ENCODE measurements around the gene CACNA2D1.

CACNA2D1 gene

DNA sequence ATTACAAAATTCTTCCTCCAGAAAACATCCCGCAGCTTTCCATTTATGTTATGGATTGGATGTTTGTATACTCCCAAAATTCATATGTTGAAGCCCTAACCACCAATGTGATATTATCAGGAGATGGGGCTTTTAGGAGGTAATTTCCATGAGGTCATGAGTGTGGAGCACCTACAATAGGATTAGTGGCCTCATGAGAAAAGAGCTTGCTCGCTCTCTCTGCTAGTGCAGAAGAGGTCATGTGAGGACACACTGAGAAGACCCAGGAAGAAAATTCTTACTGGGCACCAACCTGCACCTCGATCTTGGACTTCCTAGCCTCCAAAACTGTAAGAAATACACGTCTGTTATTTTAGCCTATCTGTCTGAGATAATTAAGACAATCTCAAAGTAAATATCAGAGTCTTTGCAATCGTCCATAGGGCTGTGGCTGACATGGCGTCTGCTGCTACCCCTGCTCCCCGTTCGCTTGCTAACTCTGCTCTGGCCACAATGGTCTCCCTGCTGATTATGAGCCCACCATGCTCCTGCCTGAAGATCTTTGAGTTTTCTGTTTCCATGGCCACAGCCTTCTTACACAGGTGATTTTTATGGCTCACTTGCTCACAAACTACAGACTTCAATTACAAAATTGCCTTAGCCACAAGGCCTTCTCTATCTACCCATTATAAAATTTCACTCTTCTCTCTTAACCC, 333.3 kb downstream of the CACNA2D1 start:
- no peak for DNase-seq (ENCODE audit: low spot score)

DNA sequence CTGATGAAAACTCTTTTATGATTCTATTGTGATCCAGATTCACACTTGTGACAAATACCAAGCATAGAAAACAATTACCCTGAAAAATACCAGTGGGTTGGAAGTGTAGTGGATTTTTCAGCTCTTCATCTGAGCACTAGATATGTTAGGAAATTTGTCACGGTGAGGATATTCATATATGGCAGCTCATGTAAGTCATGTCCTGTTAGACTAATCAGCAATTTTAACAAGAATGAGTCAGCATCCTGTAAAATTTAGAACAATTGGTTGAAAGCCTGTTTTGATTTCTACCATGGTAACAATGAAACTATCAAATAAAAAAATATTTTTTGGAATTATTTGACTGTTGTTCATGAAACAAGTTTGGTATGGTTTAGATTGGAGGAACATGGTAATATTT, 334.3 kb downstream of the CACNA2D1 start:
- peak; percentile 8 for DNase-seq (ENCODE audit: low spot score)

DNA sequence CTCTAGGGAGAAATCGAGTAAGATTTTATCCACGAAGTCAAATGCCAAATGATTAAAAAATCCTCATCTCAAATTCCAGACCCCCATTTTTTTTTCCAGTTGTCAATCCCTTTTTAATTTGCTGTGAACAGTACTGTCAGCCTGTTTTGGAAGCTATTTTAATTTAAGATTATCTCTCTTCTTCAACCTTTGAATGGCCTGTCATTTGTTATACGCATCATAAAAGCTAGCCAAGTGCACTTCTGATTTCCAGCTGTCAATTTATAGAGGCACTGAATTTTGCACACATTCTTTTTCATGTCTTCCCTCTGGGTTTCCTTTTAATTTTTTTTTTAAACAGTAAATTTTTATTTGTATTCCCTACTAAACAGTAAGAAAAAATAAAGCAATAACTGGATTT, 337.4 kb downstream of the CACNA2D1 start:
- DNase-seq (ENCODE audit: low spot score): no peak

DNA sequence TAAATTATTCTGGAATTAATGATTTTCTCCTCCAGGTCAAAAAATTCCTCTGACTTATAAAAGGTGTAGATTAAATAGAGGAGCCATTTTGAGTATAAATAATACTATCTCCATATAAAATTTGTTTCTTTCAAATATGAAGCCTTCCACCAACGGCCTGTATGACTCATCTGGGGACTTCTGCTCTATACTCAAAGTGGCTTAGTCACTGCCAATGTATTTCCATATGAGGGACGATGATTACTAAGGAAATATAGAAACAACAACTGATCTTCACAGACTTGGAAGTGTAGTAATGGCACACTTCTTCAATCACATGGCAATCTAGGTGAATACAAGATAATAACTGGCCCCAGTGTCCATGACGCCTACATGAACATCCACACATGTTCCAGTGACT, 338.1 kb downstream of the CACNA2D1 start:
- peak; percentile 37 for DNase-seq (ENCODE audit: low spot score)

DNA sequence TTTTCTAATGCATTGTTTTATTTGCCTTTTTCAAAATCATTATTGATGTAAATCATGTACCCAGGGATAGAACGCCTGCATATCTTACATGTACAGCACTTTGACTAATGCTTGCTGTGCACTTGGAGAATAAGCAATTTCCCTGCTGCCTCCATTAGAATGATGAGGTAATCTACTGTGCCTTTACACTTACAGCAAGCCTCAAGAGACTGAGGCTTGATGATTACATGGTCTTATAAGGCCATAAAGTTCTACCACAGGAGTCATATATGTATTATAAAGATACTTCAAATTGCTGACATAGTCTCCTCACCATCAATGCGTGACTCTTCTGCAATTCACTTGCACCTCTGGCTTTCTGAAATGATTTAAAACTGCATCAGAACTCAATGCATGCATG, 345.2 kb downstream of the CACNA2D1 start:
- DNase-seq (ENCODE audit: low spot score): no peak

DNA sequence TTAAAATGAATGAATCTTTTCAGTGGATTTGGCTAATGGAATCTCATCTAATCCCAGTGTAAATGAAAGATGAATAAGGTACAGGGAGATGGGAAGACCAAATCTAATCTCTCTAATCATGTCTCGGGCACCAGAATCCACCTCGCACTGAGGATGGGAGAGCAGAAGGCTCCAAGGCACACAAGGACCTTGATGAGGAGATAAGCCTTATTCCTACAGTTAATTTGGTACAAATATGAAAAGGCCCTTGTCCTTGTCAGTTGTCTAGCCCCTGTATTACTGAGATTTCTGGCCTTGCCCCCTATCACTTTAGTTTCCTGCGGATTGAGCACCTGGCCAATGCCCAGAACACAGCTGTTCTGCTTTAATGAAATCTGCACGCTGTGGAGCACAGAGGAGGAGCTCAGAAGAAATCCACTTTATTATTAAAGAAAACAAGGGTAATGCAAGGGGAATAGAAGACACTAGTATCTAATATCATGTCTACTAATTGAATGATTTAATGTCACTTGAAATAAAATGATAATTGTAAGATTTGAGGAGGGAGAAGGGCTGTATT, 352.4 kb downstream of the CACNA2D1 start:
- no peak for DNase-seq (ENCODE audit: low spot score)

DNA sequence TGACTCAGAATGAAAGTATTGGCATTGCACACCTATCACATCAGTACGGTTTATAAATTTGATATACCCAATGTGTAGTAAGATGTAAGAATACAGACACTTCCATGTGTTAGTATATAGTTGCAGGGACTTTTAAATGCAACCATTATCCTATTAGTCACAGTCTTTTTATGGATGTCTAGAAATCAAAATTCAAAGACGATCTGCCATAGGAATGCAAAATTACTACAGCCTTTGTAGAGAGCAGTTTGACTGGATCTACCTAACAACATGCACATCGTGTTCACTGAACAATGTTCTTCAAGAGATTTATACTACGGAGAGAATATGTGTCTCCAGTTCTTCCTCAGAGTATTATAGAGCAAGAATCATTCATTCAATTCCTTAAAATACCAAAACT, 356.5 kb downstream of the CACNA2D1 start:
- no peak for DNase-seq (ENCODE audit: low spot score)

DNA sequence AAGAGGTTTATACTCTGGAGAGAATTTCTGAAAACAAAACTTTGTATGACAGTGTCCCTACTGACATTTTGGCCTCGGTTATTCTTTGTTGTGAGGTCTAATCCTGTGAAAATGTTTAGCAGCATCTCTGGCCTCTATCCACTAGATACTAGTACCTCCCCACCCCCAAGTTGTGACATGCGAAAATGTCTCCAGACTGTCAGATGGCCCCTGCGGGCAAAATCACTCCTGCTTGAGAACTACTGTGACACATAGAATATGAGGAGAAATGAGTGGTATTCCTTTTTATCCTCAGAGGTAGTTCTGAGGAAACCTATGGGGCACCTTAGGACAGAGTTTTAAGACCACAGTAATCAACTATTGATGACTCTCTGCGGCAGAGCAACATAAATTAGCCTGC, 358.5 kb downstream of the CACNA2D1 start:
- DNase-seq (ENCODE audit: low spot score): no peak

DNA sequence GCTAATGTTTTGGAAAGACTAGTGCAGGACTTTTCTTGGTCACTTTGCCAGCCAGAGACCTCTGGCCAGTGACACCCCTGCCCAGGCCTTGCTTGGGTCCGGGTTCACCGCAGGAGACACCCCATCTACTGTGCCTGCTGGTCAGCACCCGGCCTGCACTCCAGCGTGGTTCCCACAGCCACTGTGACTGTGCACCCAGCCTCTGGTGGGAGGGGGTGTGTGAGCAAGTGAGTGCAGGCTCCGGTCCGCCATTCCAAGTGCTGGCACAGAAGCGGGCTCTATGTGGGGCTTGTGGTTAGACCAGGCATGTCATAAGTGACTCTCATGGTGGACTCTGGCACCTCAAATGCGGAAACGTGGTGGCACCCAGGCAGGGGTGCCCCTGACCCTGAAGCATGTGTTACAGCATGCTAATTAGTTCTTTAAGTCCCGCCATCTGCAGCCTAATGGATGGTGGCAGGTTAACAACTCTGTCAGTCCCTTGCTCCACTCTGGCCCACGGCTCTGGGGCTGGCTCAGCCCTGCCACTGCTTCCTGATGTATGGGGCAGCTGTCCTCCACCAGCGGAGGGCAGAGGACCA, 361.8 kb downstream of the CACNA2D1 start:
- no peak for DNase-seq (ENCODE audit: low spot score)

DNA sequence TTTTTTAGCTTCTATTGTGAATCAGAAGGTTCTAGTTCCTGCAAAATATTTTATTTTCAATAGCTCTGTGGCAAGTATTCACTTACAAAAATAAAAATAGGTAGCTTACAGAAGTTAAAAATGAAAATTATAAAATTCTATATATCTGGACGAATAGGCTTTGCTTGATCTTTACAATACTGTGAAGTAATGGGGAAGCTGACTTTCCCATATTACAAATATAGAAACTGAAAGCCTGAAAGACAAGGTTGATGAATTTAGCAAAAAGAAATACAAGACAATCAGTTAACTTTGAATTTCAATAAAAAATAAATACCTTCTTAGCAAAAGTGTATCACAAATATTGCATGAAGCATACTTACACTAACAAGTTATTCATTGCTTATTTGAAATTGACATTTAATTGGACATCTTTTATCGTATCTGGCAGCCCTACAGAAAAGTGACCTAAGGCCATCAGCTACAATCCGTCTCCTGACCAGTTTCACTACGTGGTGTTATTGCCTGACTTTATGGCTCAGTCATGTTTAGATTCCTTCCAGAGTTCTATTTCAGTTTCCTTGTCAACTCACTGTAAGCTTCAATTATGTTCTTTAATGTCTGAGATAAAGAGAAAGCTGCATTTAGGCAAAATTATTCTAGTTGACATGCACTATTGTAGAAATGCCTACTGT, 363.2 kb downstream of the CACNA2D1 start:
- DNase-seq (ENCODE audit: low spot score): no peak

DNA sequence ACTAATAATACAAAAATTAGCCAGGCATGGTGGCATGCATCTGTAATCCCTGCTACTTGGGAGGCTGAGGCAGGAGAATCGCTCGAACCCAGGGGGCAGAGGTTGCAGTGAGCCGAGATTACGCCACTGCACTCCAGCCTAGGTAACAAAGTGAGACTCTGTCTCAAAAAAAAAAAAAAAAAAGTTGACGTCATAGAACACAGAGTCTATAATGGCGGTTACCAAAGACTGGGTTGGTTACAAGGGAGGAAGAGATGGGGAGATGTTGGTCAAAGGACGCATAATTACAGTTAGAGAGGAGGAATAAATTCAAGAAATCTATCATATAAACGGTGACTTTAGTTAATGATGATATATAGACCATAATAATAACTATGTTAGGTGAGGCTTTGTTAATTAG, 364.1 kb downstream of the CACNA2D1 start:
- no peak for DNase-seq (ENCODE audit: low spot score)

DNA sequence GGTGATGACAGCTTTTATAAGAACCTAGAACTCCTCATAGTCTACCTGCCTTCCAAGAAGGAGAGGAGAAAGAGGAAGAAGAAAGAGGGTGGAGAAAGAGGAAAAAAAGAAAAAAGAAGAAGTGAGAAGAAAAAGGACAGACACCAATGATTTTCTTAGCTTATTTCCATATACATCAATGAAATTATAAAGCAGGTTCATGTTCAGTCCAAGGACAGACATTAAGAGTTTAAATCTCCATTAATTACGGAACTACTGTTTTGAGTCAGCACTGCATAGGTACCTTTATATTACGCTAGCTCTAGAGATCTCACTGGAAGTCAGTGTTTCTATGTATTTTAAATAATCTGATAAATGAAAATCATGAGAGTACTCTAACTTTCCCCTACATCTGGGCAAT, 364.8 kb downstream of the CACNA2D1 start:
- DNase-seq (ENCODE audit: low spot score): no peak

DNA sequence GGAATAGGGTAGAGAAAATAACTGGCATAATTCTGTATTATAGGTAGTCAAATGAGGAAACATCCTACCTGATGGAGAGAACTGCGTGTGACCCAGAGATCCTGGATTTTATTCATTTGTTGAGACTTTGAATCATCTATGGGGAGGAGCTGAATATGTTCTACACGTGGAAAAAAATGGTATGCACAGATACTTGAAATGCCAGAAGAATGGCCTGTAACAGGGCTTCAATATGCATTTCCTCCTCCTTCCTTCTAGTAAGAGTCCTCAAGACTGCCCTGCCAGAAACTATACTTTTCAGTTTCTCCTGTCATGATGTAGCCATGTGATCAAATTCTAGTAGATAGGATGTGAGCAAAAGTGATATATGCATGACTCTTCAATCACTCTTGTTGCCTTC, 372.1 kb downstream of the CACNA2D1 start:
- no peak for DNase-seq (ENCODE audit: low spot score)

DNA sequence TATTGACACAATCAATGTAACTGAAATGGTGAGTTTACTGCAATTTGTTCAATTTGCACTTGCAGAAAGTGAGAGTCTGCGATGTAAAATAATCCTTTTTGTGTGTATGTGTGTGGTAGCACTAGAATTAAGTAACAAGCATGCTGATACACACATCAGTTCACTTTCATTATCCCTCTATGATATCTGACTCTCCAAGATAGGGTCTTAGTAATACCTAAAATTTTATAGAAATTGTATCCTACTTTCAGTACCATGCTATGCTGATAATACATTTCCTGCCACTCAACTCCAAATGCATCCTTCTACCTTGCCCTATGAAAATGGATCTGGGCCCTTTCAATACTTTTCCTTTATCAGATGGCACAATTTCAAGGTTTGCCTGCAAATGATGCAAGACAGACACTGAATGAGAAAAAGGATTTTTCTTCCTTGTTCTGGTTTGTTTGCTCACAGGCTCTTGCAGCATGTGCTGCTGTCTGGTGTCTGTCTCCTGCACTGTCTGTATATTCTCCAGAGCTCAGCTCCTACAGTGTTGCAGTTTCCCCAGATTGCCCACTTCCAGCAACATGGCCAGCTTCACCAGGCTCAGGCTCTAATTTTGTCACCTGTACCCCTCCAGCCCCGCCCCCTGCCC, 375.8 kb downstream of the CACNA2D1 start:
- no peak for DNase-seq (ENCODE audit: low spot score)

DNA sequence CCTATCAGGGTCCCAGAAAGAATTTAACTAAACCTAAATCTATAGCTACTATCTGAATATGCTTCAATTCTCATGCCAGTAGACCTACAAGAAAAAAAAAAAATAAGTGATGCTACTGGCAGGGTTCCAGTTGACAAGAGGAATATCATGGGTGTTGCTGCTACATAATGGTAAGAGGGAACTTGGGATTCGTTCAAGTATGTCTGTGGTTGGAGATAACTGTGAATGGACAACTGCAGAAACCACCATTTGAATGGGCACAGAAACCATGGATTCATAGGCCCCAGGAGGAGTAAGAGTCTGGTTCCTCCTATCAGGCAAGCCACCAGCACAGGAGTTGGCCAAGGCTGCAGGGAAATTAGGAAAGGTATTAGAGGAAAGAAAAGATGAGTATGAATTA, 386.1 kb downstream of the CACNA2D1 start:
- DNase-seq (ENCODE audit: low spot score): no peak

DNA sequence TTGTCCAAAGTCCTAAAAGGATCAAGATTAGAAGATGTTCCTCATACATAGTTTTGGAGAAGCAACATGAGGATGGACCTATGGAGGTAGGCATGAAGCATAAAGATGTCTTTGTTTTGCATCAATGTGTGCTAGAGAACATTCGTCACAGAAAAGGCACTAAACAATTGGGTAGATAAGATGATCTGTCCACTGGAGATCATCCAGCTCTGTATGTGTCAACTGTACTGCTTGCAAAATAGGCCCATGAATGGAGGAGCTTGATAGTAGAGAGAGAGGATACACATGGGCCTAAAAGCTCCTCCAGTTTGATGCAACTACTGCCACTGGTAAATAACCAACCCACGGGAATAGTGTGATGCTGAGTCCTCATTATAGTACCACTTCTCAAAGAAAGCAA, 387.3 kb downstream of the CACNA2D1 start:
- DNase-seq (ENCODE audit: low spot score): no peak

DNA sequence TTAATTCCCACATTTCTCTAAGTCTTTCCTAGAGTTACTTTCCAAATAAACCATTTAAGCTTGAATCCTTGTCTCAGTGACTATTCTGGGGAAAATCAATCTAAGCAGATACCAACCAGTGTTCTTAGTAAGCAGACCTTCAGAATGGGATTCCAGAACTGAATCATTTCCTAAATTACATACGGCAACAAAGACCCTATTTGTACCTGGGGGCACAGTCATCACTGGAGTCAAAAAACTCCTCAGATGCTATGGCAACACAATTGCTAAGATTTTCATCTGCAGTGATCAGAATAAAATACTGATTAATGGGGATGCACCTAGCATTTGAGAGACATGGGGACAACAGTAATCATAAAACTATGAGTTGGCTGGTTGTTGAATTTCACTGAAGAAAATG, 389.0 kb downstream of the CACNA2D1 start:
- DNase-seq (ENCODE audit: low spot score): no peak

DNA sequence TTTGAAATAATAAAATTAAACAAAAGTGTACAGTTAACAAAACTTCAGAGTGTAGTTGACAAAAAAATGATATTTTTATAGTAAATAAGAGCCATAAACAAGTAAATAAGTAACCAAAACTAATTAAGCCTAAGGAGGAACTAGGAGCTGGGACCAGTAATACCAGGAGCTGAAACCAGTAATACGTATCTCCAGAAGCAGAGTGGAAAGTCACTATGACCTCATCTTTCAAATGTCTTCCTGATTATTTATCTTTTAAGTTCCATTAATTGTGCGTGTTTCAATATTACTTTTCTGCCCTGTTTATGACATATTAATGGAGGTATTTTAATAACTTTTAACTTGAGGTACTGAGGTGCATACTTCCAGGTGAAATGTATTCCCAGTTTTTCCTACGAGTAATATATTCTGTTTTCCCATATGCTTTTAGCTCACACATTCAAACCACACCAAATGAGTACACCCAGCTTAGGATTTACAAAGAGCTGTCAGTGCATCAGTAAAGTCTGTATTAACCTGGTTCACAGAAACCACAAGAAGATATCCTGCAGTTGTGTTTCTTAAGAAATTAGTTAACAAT, 390.0 kb downstream of the CACNA2D1 start:
- DNase-seq (ENCODE audit: low spot score): no peak

DNA sequence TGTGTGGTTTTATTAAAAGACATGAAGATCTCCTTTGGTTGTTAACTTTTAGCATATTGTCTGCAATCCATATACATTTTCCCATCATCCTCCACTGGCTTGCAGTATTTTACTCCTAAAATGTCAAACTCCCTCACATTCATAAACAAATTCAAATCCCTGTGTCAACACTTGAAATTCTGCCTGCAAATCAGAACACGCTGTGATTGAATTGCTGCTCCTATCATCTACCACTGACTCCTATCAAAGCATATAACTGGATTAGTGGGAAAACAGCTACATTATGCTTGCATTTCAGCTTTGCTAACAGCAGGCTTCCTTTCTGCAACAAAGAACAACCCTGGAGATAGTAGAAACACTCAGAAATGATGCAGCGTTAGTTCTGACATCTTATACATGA, 392.0 kb downstream of the CACNA2D1 start:
- no peak for DNase-seq (ENCODE audit: low spot score)

DNA sequence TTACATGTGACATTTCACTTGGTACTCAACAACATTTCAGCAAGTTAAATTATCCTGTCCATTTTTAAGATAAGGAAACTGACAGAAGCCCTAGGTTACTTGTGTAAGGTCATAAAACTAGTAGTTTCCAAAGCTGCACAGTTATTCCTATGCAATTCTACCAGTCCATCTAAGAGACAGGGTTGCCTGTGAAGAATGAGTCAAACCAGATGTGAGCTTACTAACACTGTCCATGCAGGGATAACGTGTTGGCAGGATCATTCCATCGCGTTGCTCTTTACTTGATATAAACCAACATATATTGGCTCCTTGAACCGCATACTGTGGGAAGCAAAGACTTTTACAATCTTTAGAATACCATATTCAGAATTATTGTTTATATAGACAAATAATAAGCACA, 392.8 kb downstream of the CACNA2D1 start:
- no peak for DNase-seq (ENCODE audit: low spot score)

DNA sequence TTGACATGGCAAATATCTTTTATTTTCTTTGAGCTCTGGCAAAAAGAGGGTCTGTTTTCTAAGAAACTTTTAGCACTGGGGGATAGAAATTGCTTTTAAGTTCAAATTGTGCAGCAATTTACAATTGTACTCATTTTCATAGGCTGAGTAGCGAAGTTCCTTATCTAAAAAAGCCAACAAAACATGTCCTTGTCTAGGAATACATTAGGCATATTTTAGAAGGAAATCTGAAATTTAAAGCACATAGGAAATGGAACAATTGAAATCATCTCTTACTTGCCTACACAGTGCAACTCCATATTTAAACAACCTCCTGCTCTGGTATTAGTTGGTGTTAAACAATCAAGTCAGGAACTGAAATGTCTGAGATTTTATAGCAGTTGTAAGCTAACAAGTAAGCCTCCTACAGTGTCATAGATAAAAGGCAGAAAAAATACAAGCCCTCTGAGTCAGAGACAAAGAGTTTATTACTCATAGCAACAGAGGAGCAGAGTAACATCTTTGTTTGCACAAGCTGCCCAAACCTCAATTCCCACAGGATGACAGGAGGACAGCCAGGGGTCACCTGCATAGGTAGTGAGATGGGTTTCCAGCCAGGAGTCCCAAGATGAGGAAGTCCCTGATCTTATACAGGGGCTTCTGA, 393.6 kb downstream of the CACNA2D1 start:
- DNase-seq (ENCODE audit: low spot score): peak; percentile 26

DNA sequence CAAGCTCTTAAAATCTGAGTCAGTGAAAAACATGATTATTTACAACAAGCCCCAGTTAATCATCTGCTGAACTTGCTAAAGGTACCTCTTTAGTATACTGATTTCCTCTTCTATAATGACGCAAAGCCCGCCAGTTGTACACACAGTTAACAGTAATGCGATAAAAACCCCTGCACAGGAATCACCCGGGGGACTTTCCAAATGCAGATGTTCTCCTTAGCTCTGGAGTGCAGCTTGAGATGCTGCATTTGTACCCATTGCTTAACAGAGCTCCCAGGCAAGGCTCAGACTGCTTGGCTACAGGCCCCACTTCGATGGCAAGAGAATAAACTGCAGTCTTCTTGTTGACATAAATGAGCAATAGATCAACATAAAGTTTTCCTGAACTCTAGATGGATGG, 394.1 kb downstream of the CACNA2D1 start:
- DNase-seq (ENCODE audit: low spot score): no peak
